ENCODE measurements around the gene CDH23. TPM values are rescaled to one million over a fixed set of nuclear protein-coding genes. Genes with fewer than 3 reads are reported as not detected.
"Not testable (repeated sequence)": the region's sequence is repeated elsewhere in the genome, so short reads cannot be mapped to it uniquely, and the experiment has no call there.

CDH23 gene
- total RNA-seq, 1 experiment from 2014 or later = 0.34 TPM

DNA sequence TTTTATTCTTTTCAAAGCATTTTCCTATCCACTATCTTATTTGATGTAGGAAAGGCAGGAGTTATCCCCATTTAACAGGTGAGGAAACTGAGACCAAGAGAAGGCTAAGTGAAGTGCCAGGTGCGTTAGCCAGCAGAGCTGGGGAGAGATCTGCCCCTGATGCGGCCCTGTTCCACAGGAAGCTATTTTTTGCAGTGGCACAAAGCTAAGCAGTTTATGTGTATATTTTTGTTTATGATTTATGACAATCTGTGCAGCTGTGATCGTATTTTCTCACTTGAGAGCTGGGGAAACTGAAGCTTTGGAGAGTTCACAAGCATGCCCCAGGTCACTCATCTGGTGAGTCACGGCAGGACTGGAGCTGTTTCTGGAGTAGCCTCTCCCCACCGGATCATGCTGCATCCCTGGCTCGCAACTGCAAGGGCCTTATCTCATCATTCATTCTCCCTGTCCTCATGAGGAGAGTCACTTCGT, 38.9 kb upstream of the CDH23 start:
- DNase-seq = no peak
- Mint-ChIP-seq H3K9me3 (ENCODE audit: unreplicated experiment) (no peaks in the 10 kb centered on the region), H3K4me1 (ENCODE audit: low read depth, unreplicated experiment) (no peaks in the 10 kb centered on the region), H3K36me3 (ENCODE audit: insufficient read depth, unreplicated experiment) (no peaks in the 10 kb centered on the region), H3K27ac (ENCODE audit: unreplicated experiment) (no peak overlapping the region), H3K27me3 (ENCODE audit: insufficient read depth, unreplicated experiment) (no peaks in the 10 kb centered on the region), H3K4me3 (ENCODE audit: unreplicated experiment) (no peak overlapping the region)
- Histone ChIP-seq H3K36me3 (ENCODE audit: control insufficient read depth, insufficient read depth, low read length) (no peaks in the 10 kb centered on the region), H3K27me3 (replicated peaks; ENCODE audit: control insufficient read depth, insufficient read depth, low read length) (no peaks in the 10 kb centered on the region), H3K9me3 (no peaks in the 10 kb centered on the region), H3K4me3 (ENCODE audit: low read depth, low read length) (no peak overlapping the region), H3K4me1 (no peaks in the 10 kb centered on the region)
- BruUV-seq (replicated peaks) = no TSS peak
- TF ChIP-seq, protein P1, sequence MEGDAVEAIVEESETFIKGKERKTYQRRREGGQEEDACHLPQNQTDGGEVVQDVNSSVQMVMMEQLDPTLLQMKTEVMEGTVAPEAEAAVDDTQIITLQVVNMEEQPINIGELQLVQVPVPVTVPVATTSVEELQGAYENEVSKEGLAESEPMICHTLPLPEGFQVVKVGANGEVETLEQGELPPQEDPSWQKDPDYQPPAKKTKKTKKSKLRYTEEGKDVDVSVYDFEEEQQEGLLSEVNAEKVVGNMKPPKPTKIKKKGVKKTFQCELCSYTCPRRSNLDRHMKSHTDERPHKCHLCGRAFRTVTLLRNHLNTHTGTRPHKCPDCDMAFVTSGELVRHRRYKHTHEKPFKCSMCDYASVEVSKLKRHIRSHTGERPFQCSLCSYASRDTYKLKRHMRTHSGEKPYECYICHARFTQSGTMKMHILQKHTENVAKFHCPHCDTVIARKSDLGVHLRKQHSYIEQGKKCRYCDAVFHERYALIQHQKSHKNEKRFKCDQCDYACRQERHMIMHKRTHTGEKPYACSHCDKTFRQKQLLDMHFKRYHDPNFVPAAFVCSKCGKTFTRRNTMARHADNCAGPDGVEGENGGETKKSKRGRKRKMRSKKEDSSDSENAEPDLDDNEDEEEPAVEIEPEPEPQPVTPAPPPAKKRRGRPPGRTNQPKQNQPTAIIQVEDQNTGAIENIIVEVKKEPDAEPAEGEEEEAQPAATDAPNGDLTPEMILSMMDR (IDR thresholded peaks at IDR 0.05; ENCODE audit: insufficient read depth in 1 of 2, low read depth in 1 of 2, low read length in 1 of 2, severe bottlenecking in 1 of 2, unreplicated experiment in 1 of 2) = no peak
- intact Hi-C loops (cut with micrococcal nuclease; ENCODE audit: unreplicated experiment) = no loop called here
- CTCF ChIA-PET = interaction anchor here (0.9 to 1.8 kb wide), 2 partner anchors 19 to 38 kb away, joined by 3 to 6 read pairs; partner anchors contain the start of gene SLC29A3
- POLR2A ChIA-PET = no interaction called here

DNA sequence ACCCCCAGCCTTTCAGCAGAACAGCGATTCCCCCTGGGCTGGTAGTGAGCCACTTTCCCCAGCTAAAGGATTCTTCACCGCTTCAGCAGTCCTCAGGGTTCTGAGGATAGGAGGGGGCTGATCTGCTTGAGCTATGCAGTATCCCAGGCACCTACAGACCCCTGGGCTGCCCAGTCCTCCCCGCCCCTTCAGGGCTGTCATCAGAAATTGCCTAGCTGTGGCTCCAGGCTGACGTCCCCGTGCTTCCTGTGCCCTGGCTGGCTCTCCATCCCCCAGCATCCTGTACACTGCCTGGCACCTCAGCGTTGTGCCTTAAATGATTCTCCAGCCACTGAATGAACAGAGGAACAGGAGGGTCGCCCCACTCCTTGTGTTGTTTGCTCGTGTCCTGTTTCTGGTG, 38.4 kb upstream of the CDH23 start:
- H3K4me1 Mint-ChIP-seq (ENCODE audit: low read depth, unreplicated experiment) = no peaks in the 10 kb centered on the region
- no peak for DNase-seq
- no peaks in the 10 kb centered on the region for H3K27me3 ChIP-seq (replicated peaks; ENCODE audit: control insufficient read depth, insufficient read depth, low read length)
- no peaks in the 10 kb centered on the region for H3K9me3 ChIP-seq
- H3K27ac Mint-ChIP-seq (ENCODE audit: unreplicated experiment) = no peak overlapping the region
- ChIA-PET CTCF (interaction anchor here (0.9 to 1.8 kb wide), 2 partner anchors 19 to 39 kb away, joined by 3 to 6 read pairs; partner anchors contain the start of gene SLC29A3), POLR2A (no interaction called here)
- TF ChIP-seq, protein P1 (IDR thresholded peaks at IDR 0.05; ENCODE audit: insufficient read depth in 1 of 2, low read depth in 1 of 2, low read length in 1 of 2, severe bottlenecking in 1 of 2, unreplicated experiment in 1 of 2) = no peak
- H3K36me3 Mint-ChIP-seq (ENCODE audit: insufficient read depth, unreplicated experiment) = no peaks in the 10 kb centered on the region
- no TSS peak for BruUV-seq (replicated peaks)
- no peaks in the 10 kb centered on the region for H3K36me3 ChIP-seq (ENCODE audit: control insufficient read depth, insufficient read depth, low read length)
- H3K9me3 Mint-ChIP-seq (ENCODE audit: unreplicated experiment) = no peaks in the 10 kb centered on the region
- no peak overlapping the region for H3K4me3 ChIP-seq (ENCODE audit: low read depth, low read length)
- no peaks in the 10 kb centered on the region for H3K4me1 ChIP-seq
- no peaks in the 10 kb centered on the region for H3K27me3 Mint-ChIP-seq (ENCODE audit: insufficient read depth, unreplicated experiment)
- intact Hi-C loops (cut with micrococcal nuclease; ENCODE audit: unreplicated experiment) = no loop called here
- no peak overlapping the region for H3K4me3 Mint-ChIP-seq (ENCODE audit: unreplicated experiment)

DNA sequence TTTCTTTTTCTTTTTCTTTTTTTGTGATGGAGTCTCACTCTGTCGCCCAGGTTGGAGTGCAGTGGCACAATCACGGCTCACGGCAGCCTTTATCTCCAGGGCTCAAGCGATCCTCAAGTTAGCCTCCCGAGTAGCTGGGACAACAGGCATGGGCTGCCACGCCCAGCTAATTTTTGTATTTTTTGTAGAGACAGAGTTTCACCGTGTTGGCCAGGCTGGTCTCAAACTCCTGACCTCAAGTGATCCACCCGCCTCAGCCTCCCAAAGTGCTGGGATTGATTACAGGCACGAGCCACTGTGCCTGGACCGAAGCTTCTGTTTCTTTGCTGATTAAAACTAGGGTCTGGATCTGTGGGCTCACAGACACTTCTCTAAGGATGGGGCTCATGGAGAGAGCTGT, 37.8 kb upstream of the CDH23 start:
- H3K4me1 Mint-ChIP-seq (ENCODE audit: low read depth, unreplicated experiment); H3K4me1 ChIP-seq; DNase-seq; H3K9me3 ChIP-seq; H3K36me3 Mint-ChIP-seq (ENCODE audit: insufficient read depth, unreplicated experiment); H3K36me3 ChIP-seq (ENCODE audit: control insufficient read depth, insufficient read depth, low read length); H3K27me3 ChIP-seq (replicated peaks; ENCODE audit: control insufficient read depth, insufficient read depth, low read length); POLR2A ChIA-PET; H3K27me3 Mint-ChIP-seq (ENCODE audit: insufficient read depth, unreplicated experiment); H3K4me3 Mint-ChIP-seq (ENCODE audit: unreplicated experiment); intact Hi-C loops (cut with micrococcal nuclease; ENCODE audit: unreplicated experiment); H3K4me3 ChIP-seq (ENCODE audit: low read depth, low read length); H3K27ac Mint-ChIP-seq (ENCODE audit: unreplicated experiment); H3K9me3 Mint-ChIP-seq (ENCODE audit: unreplicated experiment); BruUV-seq (replicated peaks): not testable (repeated sequence)
- CTCF ChIA-PET = interaction anchor here (1.8 kb wide), 1 partner anchor 39 kb away, joined by 6 read pairs; the partner anchor contains the start of gene SLC29A3

Data from Caco-2 (cell line).